ENCODE measurements around the gene GJB1.

GJB1 gene

GRCh38 chrX:71225676-71226075 is 2.7 kb downstream of the GJB1 start:
- Histone ChIP-seq H3K27me3 (replicated peaks in 2 of 5; ENCODE audit: control insufficient read depth in 4 of 5, insufficient read depth in 5 of 5, low read length in 4 of 5) (no peaks in the 10 kb centered on the region), H3K9me3 (ENCODE audit: control extremely low read depth in 1 of 5, control insufficient read depth in 4 of 5, insufficient read depth in 2 of 5, low read depth in 1 of 5, low read length in 4 of 5) (no peaks in the 10 kb centered on the region), H3K4me1 (ENCODE audit: control extremely low read depth in 1 of 4, control insufficient read depth in 4 of 4, insufficient read depth in 4 of 4, low read length in 3 of 4) (peaks cover 0 to 4% (median 0%) of the 10 kb centered on the region in 4 experiments), H3K27ac (ENCODE audit: insufficient read depth in 1 of 2, low read depth in 1 of 2, low read length in 2 of 2, poor library complexity in 1 of 2, severe bottlenecking in 2 of 2) (no peak overlapping the region), H3K4me3 (ENCODE audit: control insufficient read depth in 1 of 7, extremely low read depth in 1 of 7, insufficient read depth in 4 of 7, low read depth in 2 of 7, low read length in 6 of 7) (no peak overlapping the region), H3K36me3 (ENCODE audit: control insufficient read depth in 4 of 4, insufficient read depth in 4 of 4, low read length in 3 of 4) (no peaks in the 10 kb centered on the region)
- ChIA-PET POLR2A (no interaction called here), CTCF (no interaction called here)
- 82% methylated on average over 5 of the region's 5 CpGs for WGBS (ENCODE audit: insufficient coverage)
- no peak for DNase-seq

GRCh38 chrX:71227370-71228062 is 4.5 kb downstream of the GJB1 start:
- ChIA-PET CTCF (interaction anchor here (0.6 to 1.1 kb wide), 5 partner anchors 12 to 442 kb away, joined by 3 read pairs; no protein-coding TSS in a partner anchor), POLR2A (no interaction called here)
- Histone ChIP-seq H3K9me3 (ENCODE audit: control extremely low read depth in 1 of 5, control insufficient read depth in 4 of 5, insufficient read depth in 2 of 5, low read depth in 1 of 5, low read length in 4 of 5) (no peaks in the 10 kb centered on the region), H3K36me3 (ENCODE audit: control insufficient read depth in 4 of 4, insufficient read depth in 4 of 4, low read length in 3 of 4) (no peaks in the 10 kb centered on the region), H3K4me3 (ENCODE audit: control insufficient read depth in 1 of 7, extremely low read depth in 1 of 7, insufficient read depth in 4 of 7, low read depth in 2 of 7, low read length in 6 of 7) (no peak overlapping the region), H3K27ac (ENCODE audit: insufficient read depth in 1 of 2, low read depth in 1 of 2, low read length in 2 of 2, poor library complexity in 1 of 2, severe bottlenecking in 2 of 2) (no peak overlapping the region), H3K27me3 (replicated peaks in 2 of 5; ENCODE audit: control insufficient read depth in 4 of 5, insufficient read depth in 5 of 5, low read length in 4 of 5) (no peaks in the 10 kb centered on the region), H3K4me1 (ENCODE audit: control extremely low read depth in 1 of 4, control insufficient read depth in 4 of 4, insufficient read depth in 4 of 4, low read length in 3 of 4) (no peaks in the 10 kb centered on the region)
- WGBS (ENCODE audit: insufficient coverage) = 57% methylated on average over 1 of the region's 5 CpGs
- peak; percentile 12 to 33 (median 14) for DNase-seq

- H3K27me3 ChIP-seq (replicated peaks in 2 of 5; ENCODE audit: control insufficient read depth in 4 of 5, insufficient read depth in 5 of 5, low read length in 4 of 5) = no peaks in the 10 kb centered on the region
- no peak overlapping the region for H3K4me3 ChIP-seq (ENCODE audit: control insufficient read depth in 1 of 7, extremely low read depth in 1 of 7, insufficient read depth in 4 of 7, low read depth in 2 of 7, low read length in 6 of 7)
- POLR2A ChIA-PET = no interaction called here
- H3K9me3 ChIP-seq (ENCODE audit: control extremely low read depth in 1 of 5, control insufficient read depth in 4 of 5, insufficient read depth in 2 of 5, low read depth in 1 of 5, low read length in 4 of 5) = no peaks in the 10 kb centered on the region
- H3K4me1 ChIP-seq (ENCODE audit: control extremely low read depth in 1 of 4, control insufficient read depth in 4 of 4, insufficient read depth in 4 of 4, low read length in 3 of 4) = no peaks in the 10 kb centered on the region
- no peaks in the 10 kb centered on the region for H3K36me3 ChIP-seq (ENCODE audit: control insufficient read depth in 4 of 4, insufficient read depth in 4 of 4, low read length in 3 of 4)
- H3K27ac ChIP-seq (ENCODE audit: insufficient read depth in 1 of 2, low read depth in 1 of 2, low read length in 2 of 2, poor library complexity in 1 of 2, severe bottlenecking in 2 of 2) = no peak overlapping the region
- 88% methylated on average over 1 of the region's 1 CpG for WGBS (ENCODE audit: insufficient coverage)
- peak in 1 of 3 donors; percentile 29 for DNase-seq
- CTCF ChIA-PET = interaction anchor here (0.6 to 1.1 kb wide), 5 partner anchors 12 to 441 kb away, joined by 3 read pairs; no protein-coding TSS in a partner anchor
Observed at GRCh38 chrX:71228063-71228642, 5.1 kb downstream of the GJB1 start.

- CTCF ChIA-PET = no interaction called here
- no peak overlapping the region for H3K4me3 ChIP-seq (ENCODE audit: control insufficient read depth in 1 of 7, extremely low read depth in 1 of 7, insufficient read depth in 4 of 7, low read depth in 2 of 7, low read length in 6 of 7)
- H3K4me1 ChIP-seq (ENCODE audit: control extremely low read depth in 1 of 4, control insufficient read depth in 4 of 4, insufficient read depth in 4 of 4, low read length in 3 of 4) = no peaks in the 10 kb centered on the region
Observed at GRCh38 chrX:71235482-71235881, 12.5 kb downstream of the GJB1 start.

DNA sequence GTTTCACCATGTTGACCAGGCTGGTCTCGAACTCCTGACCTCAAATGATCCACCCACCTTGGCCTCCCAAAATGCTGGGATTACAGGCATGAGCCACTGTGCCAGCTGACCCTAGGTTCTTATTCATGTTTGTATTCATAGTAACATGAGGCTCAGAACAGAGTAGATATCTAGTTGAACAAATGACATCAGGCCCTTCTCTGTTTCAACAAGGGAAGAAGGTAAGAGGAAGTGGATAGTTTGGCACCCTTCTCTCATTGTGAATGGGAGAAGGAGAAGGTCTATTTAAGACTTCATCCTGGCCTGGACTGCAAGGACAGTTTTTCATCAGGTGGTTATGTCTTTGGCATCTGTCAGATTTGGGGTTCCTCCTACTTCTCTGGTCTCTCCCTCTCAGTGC is 13.8 kb downstream of the GJB1 start:
- peaks cover 0 to 24% (median 13%) of the 10 kb centered on the region in 4 experiments for H3K36me3 ChIP-seq (ENCODE audit: control insufficient read depth in 4 of 4, insufficient read depth in 4 of 4, low read length in 3 of 4)
- H3K27me3 ChIP-seq (replicated peaks in 2 of 5; ENCODE audit: control insufficient read depth in 4 of 5, insufficient read depth in 5 of 5, low read length in 4 of 5) = no peaks in the 10 kb centered on the region
- ChIA-PET CTCF (no interaction called here), POLR2A (no interaction called here)
- WGBS (ENCODE audit: insufficient coverage) = no CpG with 5 or more reads among the region's 1 CpG
- no peak for DNase-seq
- no peak overlapping the region for H3K4me3 ChIP-seq (ENCODE audit: control insufficient read depth in 1 of 7, extremely low read depth in 1 of 7, insufficient read depth in 4 of 7, low read depth in 2 of 7, low read length in 6 of 7)
- no peaks in the 10 kb centered on the region for H3K9me3 ChIP-seq (ENCODE audit: control extremely low read depth in 1 of 5, control insufficient read depth in 4 of 5, insufficient read depth in 2 of 5, low read depth in 1 of 5, low read length in 4 of 5)
- no peak overlapping the region for H3K27ac ChIP-seq (ENCODE audit: insufficient read depth in 1 of 2, low read depth in 1 of 2, low read length in 2 of 2, poor library complexity in 1 of 2, severe bottlenecking in 2 of 2)
- no peaks in the 10 kb centered on the region for H3K4me1 ChIP-seq (ENCODE audit: control extremely low read depth in 1 of 4, control insufficient read depth in 4 of 4, insufficient read depth in 4 of 4, low read length in 3 of 4)

More at GRCh38 chrX:71235482-71235881, 12.5 kb downstream of the GJB1 start:
- peaks cover 0 to 11% (median 4%) of the 10 kb centered on the region in 4 experiments for H3K36me3 ChIP-seq (ENCODE audit: control insufficient read depth in 4 of 4, insufficient read depth in 4 of 4, low read length in 3 of 4)
- no peaks in the 10 kb centered on the region for H3K27me3 ChIP-seq (replicated peaks in 2 of 5; ENCODE audit: control insufficient read depth in 4 of 5, insufficient read depth in 5 of 5, low read length in 4 of 5)
- 64% methylated on average over 3 of the region's 3 CpGs for WGBS (ENCODE audit: insufficient coverage)
- POLR2A ChIA-PET = no interaction called here
- no peak for DNase-seq
- H3K9me3 ChIP-seq (ENCODE audit: control extremely low read depth in 1 of 5, control insufficient read depth in 4 of 5, insufficient read depth in 2 of 5, low read depth in 1 of 5, low read length in 4 of 5) = no peaks in the 10 kb centered on the region
- no peak overlapping the region for H3K27ac ChIP-seq (ENCODE audit: insufficient read depth in 1 of 2, low read depth in 1 of 2, low read length in 2 of 2, poor library complexity in 1 of 2, severe bottlenecking in 2 of 2)

DNA sequence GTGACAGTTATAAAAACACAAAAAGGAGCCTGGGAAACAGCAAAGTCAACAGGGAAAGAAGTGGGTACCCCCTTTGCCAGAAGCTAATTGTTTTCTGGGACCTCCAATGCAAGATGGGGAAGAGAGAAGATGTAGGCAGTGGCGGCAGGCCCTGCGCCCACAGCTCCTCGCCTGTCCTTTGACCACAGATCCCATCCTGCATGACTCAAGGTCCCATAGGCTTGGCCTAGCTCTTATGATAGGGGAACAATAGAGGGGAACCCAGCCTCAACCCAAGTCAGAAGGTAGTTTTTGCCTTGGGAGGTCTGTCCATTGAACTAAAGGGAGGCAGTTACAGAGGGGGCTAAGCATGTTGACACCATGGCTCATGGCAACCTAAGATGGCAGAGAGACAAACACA is 16.8 kb downstream of the GJB1 start:
- WGBS (ENCODE audit: insufficient coverage) = no CpG with 5 or more reads among the region's 3 CpGs
- no peaks in the 10 kb centered on the region for H3K9me3 ChIP-seq (ENCODE audit: control extremely low read depth in 1 of 5, control insufficient read depth in 4 of 5, insufficient read depth in 2 of 5, low read depth in 1 of 5, low read length in 4 of 5)
- CTCF ChIA-PET = interaction anchor here (1.1 to 1.7 kb wide), 2 partner anchors 12 to 14 kb away, joined by 3 to 4 read pairs; partner anchors contain the start of gene ZMYM3

DNA sequence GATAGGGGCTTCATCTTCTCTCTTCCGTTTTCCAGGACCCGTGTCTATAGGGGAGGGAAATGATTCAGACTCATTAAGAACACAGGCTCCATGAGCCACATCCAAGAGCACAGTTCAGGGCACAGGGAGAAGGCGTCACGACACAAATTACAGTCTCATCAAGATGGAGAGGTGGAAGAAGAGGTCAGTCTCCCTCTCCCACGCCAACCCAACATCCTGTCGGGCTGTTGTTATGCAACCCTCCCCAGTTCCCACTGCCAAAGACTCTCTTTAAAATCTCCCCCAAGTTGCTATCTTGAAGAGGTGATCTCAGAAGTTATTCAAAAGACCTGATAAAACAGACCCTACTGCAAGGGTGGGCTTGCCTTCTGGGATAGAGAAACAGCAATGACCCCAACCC is 18.3 kb downstream of the GJB1 start:
- peaks cover 8 to 64% (median 37%) of the 10 kb centered on the region in 4 experiments for H3K36me3 ChIP-seq (ENCODE audit: control insufficient read depth in 4 of 4, insufficient read depth in 4 of 4, low read length in 3 of 4)
- no peak for DNase-seq
- H3K27me3 ChIP-seq (replicated peaks in 2 of 5; ENCODE audit: control insufficient read depth in 4 of 5, insufficient read depth in 5 of 5, low read length in 4 of 5) = no peaks in the 10 kb centered on the region
- H3K4me1 ChIP-seq (ENCODE audit: control extremely low read depth in 1 of 4, control insufficient read depth in 4 of 4, insufficient read depth in 4 of 4, low read length in 3 of 4) = no peaks in the 10 kb centered on the region
- POLR2A ChIA-PET = no interaction called here
- whole genome bisulfite sequencing (ENCODE audit: insufficient coverage) = 100% methylated on average over 1 of the region's 6 CpGs
- CTCF ChIA-PET = no interaction called here
- no peak overlapping the region for H3K4me3 ChIP-seq (ENCODE audit: control insufficient read depth in 1 of 7, extremely low read depth in 1 of 7, insufficient read depth in 4 of 7, low read depth in 2 of 7, low read length in 6 of 7)
- no peaks in the 10 kb centered on the region for H3K9me3 ChIP-seq (ENCODE audit: control extremely low read depth in 1 of 5, control insufficient read depth in 4 of 5, insufficient read depth in 2 of 5, low read depth in 1 of 5, low read length in 4 of 5)
- H3K27ac ChIP-seq (ENCODE audit: insufficient read depth in 1 of 2, low read depth in 1 of 2, low read length in 2 of 2, poor library complexity in 1 of 2, severe bottlenecking in 2 of 2) = no peak overlapping the region

More for the DNA sequence above, 16.8 kb downstream of the GJB1 start:
- no peaks in the 10 kb centered on the region for H3K4me1 ChIP-seq (ENCODE audit: control extremely low read depth in 1 of 4, control insufficient read depth in 4 of 4, insufficient read depth in 4 of 4, low read length in 3 of 4)
- POLR2A ChIA-PET = no interaction called here
- H3K27me3 ChIP-seq (replicated peaks in 2 of 5; ENCODE audit: control insufficient read depth in 4 of 5, insufficient read depth in 5 of 5, low read length in 4 of 5) = no peaks in the 10 kb centered on the region
- peaks cover 4 to 50% (median 27%) of the 10 kb centered on the region in 4 experiments for H3K36me3 ChIP-seq (ENCODE audit: control insufficient read depth in 4 of 4, insufficient read depth in 4 of 4, low read length in 3 of 4)
- DNase-seq = no peak
- H3K4me3 ChIP-seq (ENCODE audit: control insufficient read depth in 1 of 7, extremely low read depth in 1 of 7, insufficient read depth in 4 of 7, low read depth in 2 of 7, low read length in 6 of 7) = no peak overlapping the region
- H3K27ac ChIP-seq (ENCODE audit: insufficient read depth in 1 of 2, low read depth in 1 of 2, low read length in 2 of 2, poor library complexity in 1 of 2, severe bottlenecking in 2 of 2) = no peak overlapping the region
